PC-9 (cell line): ENCODE measurements around the gene TANK.

Source experiments
- CTCF ChIP-seq: fragments of 200-600 bp; sonication (generic); conservative IDR thresholded peaks from 2 replicates; pipeline ENCODE4 v1.6.1; 2017; ENCODE audit warnings: mixed run types, antibody characterized with exemption, mild to moderate bottlenecking, moderate library complexity
- EZH2 ChIP-seq: fragments of 200-600 bp; sonication (generic); IDR thresholded peaks from 2 replicates; pipeline ENCODE4 v1.8.0; 2017; ENCODE audit warnings: antibody characterized with exemption, low read depth

GRCh38 chr2:161178756-161179155 lies 18.5 kb downstream of the TANK start:
- TF ChIP-seq EZH2 (no peak), CTCF (no peak)
